Body of pancreas (tissue), 4 donors: Measurements from ENCODE around the gene TMEM247.

ENCODE experiments used
- POLR2A ChIP-seq, 3 donors: fragments of 450-650 bp; IDR thresholded peaks; one replicate each; pipeline ENCODE4 v1.6.1; 2016; ENCODE audit warnings: antibody characterized with exemption in 3 of 3, mild to moderate bottlenecking in 2 of 3
- TF ChIP-seq, protein P1 (sequence below), 7 experiments: fragments of 450-650 bp in 4 of 7; fragments of 200-600 bp in 3 of 7; sonication (generic) in 3 of 7; IDR thresholded peaks; one replicate each; pipeline ENCODE4 v1.5.1; 2016 to 2019; ENCODE audit warnings: antibody characterized with exemption in 7 of 7

DNA sequence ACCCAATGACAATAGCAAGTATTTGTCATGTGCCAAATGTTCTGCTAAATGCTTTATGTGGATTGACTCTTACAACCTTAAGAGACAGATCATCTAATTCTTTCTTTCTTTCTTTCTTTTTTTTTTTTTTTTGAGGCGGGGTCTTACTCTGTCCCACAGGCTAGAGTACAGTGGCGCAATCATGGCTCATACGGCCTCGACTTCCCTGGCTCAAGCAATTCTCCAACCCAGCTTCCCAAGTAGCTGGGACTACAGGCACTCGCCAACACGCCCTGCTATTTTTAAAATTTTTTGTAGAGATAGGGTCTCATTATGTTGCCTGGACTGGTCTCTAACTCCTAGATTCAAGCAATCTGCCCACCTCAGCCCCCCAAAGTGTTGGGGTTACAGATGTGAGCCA is 21.4 kb downstream of the TMEM247 start:
- TF ChIP-seq, protein P1, sequence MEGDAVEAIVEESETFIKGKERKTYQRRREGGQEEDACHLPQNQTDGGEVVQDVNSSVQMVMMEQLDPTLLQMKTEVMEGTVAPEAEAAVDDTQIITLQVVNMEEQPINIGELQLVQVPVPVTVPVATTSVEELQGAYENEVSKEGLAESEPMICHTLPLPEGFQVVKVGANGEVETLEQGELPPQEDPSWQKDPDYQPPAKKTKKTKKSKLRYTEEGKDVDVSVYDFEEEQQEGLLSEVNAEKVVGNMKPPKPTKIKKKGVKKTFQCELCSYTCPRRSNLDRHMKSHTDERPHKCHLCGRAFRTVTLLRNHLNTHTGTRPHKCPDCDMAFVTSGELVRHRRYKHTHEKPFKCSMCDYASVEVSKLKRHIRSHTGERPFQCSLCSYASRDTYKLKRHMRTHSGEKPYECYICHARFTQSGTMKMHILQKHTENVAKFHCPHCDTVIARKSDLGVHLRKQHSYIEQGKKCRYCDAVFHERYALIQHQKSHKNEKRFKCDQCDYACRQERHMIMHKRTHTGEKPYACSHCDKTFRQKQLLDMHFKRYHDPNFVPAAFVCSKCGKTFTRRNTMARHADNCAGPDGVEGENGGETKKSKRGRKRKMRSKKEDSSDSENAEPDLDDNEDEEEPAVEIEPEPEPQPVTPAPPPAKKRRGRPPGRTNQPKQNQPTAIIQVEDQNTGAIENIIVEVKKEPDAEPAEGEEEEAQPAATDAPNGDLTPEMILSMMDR (IDR thresholded peaks at IDR 0.05): no peak
- TF ChIP-seq POLR2A (IDR thresholded peaks at IDR 0.05): no peak
